NB4 (cell line): ENCODE measurements around the gene RPS6KA2.

Experiments used
- MYC ChIP-seq: IDR thresholded peaks from 2 replicates; pipeline ENCODE4 v1.6.1; 2011; ENCODE audit warnings: low read depth, low read length
- POLR2A ChIP-seq: IDR thresholded peaks from 2 replicates; pipeline ENCODE4 v1.6.1; 2011; ENCODE audit warnings: mild to moderate bottlenecking; ENCODE audit not compliant: insufficient read length; ENCODE audit errors: extremely low read depth
- TF ChIP-seq, protein P1 (sequence below): IDR thresholded peaks from one replicate; pipeline ENCODE4 v1.5.1; 2012; ENCODE audit warnings: low read depth, low read length
- TF ChIP-seq, protein P2 (sequence below): IDR thresholded peaks from 2 replicates; pipeline ENCODE4 v1.6.1; 2011; ENCODE audit warnings: low read depth, low read length

DNA sequence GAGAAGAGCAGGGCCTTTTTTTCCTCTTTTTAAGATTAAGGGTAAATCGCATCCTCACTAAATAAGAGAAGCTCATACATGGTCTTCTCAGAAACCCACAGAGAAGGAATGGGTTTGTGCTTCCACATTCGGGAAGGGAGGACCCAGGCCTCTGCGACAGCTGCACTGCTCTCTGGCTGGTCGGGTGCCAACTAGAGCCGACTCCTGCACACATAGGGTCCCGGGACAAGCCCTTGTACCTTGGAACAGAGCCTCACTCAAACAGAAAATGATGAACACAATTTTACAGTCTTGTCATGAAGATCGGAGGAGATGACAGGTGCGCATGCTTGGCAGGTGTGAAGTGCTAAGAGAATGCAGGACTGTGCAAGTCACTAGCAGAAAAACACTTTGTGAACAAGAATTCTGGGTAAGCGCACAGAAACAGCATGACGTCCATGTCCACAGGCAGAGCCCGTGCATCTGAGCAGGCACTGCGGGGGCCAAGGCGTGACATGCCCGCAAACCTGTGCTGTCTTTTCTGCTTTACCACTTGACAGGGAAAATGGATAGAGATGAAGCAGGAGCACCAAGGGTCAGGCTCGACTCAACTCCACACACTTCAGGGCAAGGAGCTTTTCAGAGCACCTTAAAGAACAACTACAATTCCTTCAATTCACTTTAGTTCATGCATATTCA is 143.3 kb downstream of the RPS6KA2 start:
- TF ChIP-seq, protein P1, sequence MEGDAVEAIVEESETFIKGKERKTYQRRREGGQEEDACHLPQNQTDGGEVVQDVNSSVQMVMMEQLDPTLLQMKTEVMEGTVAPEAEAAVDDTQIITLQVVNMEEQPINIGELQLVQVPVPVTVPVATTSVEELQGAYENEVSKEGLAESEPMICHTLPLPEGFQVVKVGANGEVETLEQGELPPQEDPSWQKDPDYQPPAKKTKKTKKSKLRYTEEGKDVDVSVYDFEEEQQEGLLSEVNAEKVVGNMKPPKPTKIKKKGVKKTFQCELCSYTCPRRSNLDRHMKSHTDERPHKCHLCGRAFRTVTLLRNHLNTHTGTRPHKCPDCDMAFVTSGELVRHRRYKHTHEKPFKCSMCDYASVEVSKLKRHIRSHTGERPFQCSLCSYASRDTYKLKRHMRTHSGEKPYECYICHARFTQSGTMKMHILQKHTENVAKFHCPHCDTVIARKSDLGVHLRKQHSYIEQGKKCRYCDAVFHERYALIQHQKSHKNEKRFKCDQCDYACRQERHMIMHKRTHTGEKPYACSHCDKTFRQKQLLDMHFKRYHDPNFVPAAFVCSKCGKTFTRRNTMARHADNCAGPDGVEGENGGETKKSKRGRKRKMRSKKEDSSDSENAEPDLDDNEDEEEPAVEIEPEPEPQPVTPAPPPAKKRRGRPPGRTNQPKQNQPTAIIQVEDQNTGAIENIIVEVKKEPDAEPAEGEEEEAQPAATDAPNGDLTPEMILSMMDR, result no peak
- no peak for TF ChIP-seq MYC
- no peak for TF ChIP-seq POLR2A
- TF ChIP-seq, protein P2, sequence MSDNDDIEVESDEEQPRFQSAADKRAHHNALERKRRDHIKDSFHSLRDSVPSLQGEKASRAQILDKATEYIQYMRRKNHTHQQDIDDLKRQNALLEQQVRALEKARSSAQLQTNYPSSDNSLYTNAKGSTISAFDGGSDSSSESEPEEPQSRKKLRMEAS, result no peak
